HL-60 (cell line): ENCODE results near the gene RNU6-9.

ENCODE experiments used
- DNase-seq, 2 experiments: peaks; one replicate each; pipeline ENCODE4 v3.0.0-alpha.2; 2010 to 2020; ENCODE audit warnings: low read depth in 1 of 2, low spot score in 1 of 2
- H3K27ac ChIP-seq: fragments of 250-450 bp; sonication (Bioruptor Pico); replicated peaks from 2 replicates; pipeline ENCODE4 v1.5.1; 2020; ENCODE audit warnings: mild to moderate bottlenecking, moderate library complexity
- H3K27me3 ChIP-seq: fragments of 250-450 bp; sonication (Bioruptor Pico); 2 replicates; pipeline ENCODE4 v1.5.1; 2021; ENCODE audit warnings: mild to moderate bottlenecking, moderate library complexity; ENCODE audit not compliant: insufficient read depth, poor library complexity, severe bottlenecking
- H3K4me3 ChIP-seq: replicated peaks from 2 replicates; pipeline ENCODE4 v1.5.1; 2011; ENCODE audit warnings: mild to moderate bottlenecking, control low read depth, low read length; ENCODE audit not compliant: insufficient read depth
- GABPA ChIP-seq: IDR thresholded peaks from 2 replicates; pipeline ENCODE4 v1.6.1; 2012; ENCODE audit warnings: low read depth
- POLR2AphosphoS5 ChIP-seq: IDR thresholded peaks from 2 replicates; pipeline ENCODE4 v1.6.1; 2012; ENCODE audit warnings: low read depth
- SPI1 ChIP-seq: IDR thresholded peaks from 2 replicates; pipeline ENCODE4 v1.6.1; 2012; ENCODE audit warnings: low read depth, mild to moderate bottlenecking, borderline replicate concordance
- TF ChIP-seq, protein P1 (sequence below): IDR thresholded peaks from 2 replicates; pipeline ENCODE4 v1.6.1; 2012; ENCODE audit warnings: low read depth; ENCODE audit not compliant: insufficient replicate concordance
- TF ChIP-seq, protein P2 (sequence below): IDR thresholded peaks from one replicate; pipeline ENCODE4 v1.5.1; 2011; ENCODE audit warnings: low read length, control low read depth, inconsistent platforms; ENCODE audit not compliant: insufficient read depth

RNU6-9 gene

DNA sequence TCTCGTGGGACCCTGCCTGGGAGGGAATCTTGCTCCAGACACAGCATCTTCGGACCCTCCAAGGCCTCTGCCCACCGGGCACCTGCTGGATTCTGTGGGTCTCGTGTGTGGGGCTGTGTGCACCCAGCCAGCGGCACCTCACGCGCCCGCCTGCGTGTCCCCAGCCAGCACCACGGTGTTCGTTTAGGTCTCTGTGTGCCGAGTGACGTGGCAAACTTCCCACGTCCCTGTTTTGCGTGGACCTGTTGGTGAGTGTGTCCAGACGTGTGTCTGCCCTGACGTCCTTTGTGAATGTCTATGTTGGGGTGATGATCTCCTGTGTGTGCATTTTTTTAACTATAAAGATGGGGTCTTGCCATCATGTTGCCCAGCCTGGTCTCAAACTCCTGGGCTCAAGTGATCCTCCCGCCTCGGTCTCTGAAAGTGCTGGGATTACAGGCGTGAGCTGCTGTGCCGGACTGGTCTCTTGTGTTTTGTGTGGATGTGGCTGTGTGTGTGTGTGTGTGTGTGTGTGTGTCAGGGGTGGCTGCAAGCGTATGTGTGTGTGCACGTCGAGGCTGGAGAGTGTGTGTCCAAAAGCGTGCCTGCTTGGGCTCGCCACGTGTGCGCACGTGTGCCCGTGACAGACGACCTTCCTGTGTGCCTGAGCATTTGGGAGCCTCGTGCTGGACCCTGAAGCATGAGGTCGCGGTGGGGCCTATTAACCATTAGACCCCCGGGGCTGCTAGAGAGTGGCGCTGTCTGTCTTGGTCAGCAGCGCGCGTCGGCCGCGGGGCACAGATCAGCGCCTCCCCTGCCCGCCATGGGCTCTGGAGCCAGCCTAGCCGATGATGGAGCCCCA, 48.2 kb downstream of the RNU6-9 start:
- no peak overlapping the region for H3K27ac ChIP-seq
- no peak overlapping the region for H3K4me3 ChIP-seq
- TF ChIP-seq SPI1, result no peak
- no peak for DNase-seq
- H3K27me3 ChIP-seq, result no peaks in the 10 kb centered on the region

GRCh38 chr19:942133-942645, 48.9 kb downstream of the RNU6-9 start:
- DNase-seq, result no peak
- no peak overlapping the region for H3K4me3 ChIP-seq
- H3K27me3 ChIP-seq, result no peaks in the 10 kb centered on the region
- TF ChIP-seq SPI1 (no peak), POLR2AphosphoS5 (no peak), GABPA (no peak)
- TF ChIP-seq, protein P1, sequence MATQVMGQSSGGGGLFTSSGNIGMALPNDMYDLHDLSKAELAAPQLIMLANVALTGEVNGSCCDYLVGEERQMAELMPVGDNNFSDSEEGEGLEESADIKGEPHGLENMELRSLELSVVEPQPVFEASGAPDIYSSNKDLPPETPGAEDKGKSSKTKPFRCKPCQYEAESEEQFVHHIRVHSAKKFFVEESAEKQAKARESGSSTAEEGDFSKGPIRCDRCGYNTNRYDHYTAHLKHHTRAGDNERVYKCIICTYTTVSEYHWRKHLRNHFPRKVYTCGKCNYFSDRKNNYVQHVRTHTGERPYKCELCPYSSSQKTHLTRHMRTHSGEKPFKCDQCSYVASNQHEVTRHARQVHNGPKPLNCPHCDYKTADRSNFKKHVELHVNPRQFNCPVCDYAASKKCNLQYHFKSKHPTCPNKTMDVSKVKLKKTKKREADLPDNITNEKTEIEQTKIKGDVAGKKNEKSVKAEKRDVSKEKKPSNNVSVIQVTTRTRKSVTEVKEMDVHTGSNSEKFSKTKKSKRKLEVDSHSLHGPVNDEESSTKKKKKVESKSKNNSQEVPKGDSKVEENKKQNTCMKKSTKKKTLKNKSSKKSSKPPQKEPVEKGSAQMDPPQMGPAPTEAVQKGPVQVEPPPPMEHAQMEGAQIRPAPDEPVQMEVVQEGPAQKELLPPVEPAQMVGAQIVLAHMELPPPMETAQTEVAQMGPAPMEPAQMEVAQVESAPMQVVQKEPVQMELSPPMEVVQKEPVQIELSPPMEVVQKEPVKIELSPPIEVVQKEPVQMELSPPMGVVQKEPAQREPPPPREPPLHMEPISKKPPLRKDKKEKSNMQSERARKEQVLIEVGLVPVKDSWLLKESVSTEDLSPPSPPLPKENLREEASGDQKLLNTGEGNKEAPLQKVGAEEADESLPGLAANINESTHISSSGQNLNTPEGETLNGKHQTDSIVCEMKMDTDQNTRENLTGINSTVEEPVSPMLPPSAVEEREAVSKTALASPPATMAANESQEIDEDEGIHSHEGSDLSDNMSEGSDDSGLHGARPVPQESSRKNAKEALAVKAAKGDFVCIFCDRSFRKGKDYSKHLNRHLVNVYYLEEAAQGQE, result no peak
- TF ChIP-seq, protein P2, sequence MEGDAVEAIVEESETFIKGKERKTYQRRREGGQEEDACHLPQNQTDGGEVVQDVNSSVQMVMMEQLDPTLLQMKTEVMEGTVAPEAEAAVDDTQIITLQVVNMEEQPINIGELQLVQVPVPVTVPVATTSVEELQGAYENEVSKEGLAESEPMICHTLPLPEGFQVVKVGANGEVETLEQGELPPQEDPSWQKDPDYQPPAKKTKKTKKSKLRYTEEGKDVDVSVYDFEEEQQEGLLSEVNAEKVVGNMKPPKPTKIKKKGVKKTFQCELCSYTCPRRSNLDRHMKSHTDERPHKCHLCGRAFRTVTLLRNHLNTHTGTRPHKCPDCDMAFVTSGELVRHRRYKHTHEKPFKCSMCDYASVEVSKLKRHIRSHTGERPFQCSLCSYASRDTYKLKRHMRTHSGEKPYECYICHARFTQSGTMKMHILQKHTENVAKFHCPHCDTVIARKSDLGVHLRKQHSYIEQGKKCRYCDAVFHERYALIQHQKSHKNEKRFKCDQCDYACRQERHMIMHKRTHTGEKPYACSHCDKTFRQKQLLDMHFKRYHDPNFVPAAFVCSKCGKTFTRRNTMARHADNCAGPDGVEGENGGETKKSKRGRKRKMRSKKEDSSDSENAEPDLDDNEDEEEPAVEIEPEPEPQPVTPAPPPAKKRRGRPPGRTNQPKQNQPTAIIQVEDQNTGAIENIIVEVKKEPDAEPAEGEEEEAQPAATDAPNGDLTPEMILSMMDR, result no peak
- H3K27ac ChIP-seq, result no peak overlapping the region
